GM18508 (cell line): ENCODE data around the gene RABL6.
"Not testable (repeated sequence)": the region's sequence is repeated elsewhere in the genome, so short reads cannot be mapped to it uniquely, and the experiment has no call there.

Experiments used
- ATAC-seq: cut with Tn5 transposase; IDR thresholded peaks from one replicate; pipeline ENCODE4 v1.9.1; 2021; ENCODE audit warnings: moderate number of reproducible peaks; ENCODE audit not compliant: insufficient read depth, unreplicated experiment

RABL6 gene

DNA sequence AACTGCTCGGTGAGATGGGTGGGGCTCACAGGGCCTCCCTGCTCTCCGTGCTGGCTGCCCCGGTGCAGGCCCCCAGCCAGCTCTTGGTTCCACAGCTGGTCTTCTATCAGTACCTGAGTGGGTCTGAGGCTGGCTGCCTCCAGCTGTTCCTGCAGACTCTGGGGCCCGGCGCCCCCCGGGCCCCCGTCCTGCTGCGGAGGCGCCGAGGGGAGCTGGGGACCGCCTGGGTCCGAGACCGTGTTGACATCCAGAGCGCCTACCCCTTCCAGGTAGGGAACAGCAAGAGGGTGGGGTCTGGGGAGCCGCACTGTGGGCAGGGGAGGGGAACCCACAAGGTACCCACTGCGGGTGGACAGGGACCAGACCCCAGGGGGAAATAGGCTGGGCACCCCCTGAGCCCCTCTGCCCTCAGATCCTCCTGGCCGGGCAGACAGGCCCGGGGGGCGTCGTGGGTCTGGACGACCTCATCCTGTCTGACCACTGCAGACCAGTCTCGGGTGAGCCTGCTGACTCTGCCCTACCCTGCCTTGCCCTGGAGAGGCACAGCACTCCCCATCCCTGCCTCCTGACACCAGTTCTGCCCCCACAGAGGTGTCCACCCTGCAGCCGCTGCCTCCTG is 47.2 kb downstream of the RABL6 start:
- ATAC-seq = no peak

DNA sequence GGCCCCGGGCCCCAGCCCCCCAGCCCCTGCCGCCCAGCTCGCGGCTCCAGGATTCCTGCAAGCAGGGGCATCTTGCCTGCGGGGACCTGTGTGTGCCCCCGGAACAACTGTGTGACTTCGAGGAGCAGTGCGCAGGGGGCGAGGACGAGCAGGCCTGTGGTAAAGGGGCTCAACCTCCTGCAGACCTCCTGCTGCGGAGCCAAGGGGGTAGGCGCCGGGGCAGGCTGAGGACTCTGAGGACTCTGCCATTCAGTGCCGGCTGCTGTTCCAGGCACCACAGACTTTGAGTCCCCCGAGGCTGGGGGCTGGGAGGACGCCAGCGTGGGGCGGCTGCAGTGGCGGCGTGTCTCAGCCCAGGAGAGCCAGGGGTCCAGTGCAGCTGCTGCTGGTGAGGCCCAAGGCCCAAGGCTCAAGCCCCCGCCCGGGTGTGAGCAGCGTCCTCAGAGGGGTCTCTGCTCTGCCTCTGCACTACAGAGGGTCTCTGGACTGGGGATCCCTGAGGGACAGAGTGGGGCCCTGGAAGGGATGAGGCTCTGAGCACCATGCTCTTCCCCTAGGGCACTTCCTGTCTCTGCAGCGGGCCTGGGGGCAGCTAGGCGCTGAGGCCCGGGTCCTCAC is 47.8 kb downstream of the RABL6 start:
- ATAC-seq = no peak

DNA sequence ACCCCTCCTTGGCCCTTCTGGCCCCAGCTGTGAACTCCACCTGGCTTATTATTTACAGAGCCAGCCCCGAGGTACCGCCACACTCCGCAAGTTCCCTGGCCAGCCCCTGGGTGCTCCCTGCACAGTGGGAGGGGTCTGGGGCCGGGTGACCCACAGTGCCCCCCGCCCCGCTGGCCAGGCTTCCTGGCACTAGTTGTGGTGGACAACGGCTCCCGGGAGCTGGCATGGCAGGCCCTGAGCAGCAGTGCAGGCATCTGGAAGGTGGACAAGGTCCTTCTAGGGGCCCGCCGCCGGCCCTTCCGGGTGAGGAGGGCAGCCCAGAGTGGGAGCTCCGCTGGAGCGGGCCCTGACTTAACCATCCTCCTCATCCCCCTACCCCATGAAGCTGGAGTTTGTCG is 48.3 kb downstream of the RABL6 start:
- no peak for ATAC-seq

DNA sequence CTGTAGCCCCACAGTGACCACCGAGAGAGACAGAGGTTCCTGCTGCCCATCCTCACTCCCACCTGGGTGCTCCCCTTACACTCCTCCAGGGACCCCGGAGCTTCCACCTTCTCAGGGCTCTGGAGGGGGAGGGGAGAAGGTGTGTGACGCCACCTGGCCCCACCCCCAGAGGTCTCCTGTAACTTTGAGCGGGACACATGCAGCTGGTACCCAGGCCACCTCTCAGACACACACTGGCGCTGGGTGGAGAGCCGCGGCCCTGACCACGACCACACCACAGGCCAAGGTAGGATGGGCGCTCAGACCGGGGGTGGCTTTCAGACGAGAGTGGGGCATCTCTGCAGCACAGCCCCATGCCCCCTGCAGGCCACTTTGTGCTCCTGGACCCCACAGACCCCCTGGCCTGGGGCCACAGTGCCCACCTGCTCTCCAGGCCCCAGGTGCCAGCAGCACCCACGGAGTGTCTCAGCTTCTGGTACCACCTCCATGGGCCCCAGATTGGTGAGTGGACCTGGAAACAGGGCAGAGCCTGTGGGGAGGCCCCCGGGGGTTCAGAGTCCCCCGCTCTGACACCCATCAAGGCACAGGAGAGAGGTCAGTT is 48.9 kb downstream of the RABL6 start:
- no peak for ATAC-seq

DNA sequence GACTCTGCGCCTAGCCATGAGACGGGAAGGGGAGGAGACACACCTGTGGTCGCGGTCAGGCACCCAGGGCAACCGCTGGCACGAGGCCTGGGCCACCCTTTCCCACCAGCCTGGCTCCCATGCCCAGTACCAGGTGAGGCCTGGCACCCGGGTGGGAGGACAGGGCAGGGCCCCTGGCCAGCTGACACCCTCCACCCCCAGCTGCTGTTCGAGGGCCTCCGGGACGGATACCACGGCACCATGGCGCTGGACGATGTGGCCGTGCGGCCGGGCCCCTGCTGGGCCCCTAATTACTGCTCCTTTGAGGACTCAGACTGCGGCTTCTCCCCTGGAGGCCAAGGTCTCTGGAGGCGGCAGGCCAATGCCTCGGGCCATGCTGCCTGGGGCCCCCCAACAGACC is 49.4 kb downstream of the RABL6 start:
- ATAC-seq = no peak

DNA sequence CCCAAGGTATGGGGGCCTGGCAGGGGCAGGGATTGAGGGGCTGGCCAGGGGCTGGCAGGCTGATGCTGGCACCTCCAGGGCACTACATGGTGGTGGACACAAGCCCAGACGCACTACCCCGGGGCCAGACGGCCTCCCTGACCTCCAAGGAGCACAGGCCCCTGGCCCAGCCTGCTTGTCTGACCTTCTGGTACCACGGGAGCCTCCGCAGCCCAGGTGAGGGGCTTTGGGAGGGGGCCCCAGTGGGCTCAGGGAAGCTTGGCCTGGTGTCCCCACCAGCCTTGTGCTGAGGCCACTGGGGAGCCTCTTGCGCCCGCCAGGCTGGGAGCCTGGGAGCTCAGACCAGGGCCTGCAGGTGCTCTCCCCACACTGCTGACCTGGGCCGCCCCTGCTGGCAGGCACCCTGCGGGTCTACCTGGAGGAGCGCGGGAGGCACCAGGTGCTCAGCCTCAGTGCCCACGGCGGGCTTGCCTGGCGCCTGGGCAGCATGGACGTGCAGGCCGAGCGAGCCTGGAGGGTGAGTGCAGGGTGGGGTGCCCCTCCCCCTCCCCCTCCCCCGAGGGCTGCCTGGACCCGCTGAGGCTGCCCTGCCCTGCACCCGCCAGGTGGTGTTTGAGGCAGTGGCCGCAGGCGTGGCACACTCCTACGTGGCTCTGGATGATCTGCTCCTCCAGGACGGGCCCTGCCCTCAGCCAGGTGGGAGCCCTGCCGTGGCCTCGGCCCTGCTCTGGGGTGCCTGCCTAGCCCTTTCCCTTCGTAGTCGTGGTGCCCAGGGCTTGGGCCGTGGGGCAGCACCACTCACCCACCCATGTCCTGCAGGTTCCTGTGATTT is 50.0 kb downstream of the RABL6 start:
- no peak for ATAC-seq

DNA sequence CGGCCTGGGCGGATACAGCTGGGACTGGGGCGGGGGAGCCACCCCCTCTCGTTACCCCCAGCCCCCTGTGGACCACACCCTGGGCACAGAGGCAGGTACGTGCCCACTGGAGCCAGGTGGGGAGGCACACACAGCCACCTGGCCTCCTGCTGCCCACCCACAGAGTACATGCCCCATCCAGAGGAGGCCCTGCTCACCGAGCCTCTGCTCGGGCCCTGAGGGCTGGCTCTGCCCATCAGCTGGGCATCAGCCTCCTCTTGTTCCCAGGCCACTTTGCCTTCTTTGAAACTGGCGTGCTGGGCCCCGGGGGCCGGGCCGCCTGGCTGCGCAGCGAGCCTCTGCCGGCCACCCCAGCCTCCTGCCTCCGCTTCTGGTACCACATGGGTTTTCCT is 50.7 kb downstream of the RABL6 start:
- ATAC-seq = no peak

DNA sequence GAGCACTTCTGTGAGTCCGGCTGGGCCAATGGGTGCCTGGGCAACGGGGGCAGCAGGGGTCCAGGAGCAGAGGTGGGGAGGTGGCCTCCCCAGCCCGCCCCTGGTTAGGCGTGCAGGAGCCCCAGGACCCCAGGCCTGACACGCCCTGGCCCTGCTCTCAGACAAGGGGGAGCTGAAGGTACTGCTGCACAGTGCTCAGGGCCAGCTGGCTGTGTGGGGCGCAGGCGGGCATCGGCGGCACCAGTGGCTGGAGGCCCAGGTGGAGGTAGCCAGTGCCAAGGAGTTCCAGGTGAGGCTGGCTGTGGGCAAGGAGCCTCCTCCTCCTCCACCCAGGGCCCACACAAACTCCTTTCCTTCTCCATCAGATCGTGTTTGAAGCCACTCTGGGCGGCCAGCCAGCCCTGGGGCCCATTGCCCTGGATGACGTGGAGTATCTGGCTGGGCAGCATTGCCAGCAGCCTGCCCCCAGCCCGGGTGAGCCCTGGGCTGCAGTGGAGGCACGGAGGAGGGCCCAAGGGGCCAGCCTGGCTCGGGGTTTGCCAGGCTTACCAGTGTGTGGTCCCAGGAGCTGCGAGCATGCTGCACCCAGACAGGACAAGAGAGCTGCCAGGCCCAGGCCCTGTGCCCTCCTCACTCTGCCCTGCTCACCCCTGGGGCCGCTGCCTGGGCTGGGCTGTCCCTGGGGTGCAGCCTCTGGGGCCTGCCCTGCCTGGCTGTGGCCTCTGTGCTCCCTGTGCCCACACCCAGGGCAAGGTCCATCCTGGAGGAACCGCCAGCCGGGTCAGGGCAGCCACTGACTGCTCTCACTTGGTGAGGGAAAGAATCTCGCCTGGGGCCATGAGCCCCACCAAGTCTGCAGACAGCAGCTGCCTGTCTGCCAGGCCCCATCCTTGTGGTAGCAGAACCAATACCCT is 51.4 kb downstream of the RABL6 start:
- ATAC-seq = no peak

DNA sequence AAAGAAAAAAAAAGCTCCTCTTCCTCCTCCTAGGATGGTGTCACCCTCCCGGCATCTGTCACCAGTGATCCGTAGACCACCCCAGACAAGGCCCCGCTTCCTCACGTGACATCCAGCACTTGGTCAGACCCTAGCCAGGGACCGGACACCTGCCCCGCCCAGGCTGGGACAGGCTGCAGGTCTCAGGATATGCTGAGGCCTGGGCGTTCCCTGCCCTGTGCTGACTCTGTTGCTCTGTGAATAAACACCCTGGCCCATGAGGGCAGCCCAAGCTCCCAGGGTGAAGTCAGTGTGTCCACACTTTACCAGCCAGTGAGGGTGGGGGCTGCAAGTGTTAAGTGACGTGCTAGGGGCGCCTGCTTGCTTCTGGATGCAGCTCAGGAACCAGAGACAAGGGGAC is 52.8 kb downstream of the RABL6 start:
- ATAC-seq = no peak

DNA sequence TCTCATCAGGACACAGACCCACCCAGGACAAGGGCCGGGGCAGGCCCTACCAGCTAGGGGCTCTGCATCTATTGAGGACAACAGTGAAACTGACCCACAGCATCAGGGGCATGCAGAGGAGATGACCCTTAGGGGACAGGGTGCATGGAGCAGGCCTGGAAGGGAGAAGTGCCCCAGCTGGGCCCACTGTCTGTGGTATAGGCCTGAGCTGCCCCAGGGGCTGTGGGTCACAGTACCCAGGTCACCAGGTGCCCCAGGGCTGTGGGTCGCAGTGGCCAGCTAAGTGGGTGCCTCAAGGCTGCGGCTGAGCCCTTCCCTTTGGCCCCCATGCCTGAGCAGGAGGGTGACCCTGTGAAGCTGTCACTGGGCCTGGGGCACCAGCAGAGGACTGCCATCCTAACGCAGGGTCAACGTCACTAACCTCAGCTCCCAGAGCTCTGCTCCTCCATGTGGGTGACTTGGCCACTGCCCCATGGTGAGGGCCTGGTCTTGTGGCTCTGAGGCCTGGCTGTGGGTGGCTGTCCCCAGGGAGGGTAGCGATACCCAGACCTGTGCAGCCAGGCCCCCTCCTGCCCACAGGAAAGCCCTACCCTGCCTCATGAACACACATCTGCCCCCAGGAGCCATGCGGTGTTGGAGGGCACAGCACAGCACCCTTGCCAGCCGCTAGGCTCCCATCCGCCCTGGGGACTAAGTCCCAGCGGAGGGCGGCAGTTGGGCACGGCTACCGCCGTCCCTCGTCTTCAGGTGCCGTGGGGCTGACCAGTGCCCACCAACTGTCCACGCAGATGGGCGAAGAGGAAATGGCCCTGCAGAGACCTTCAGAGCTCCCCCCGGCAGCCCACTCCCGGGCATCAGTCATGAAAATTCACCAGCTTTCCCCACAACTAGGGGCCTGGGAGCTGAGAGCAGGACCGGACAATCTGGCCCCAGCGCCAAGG is 53.5 kb downstream of the RABL6 start:
- ATAC-seq = no peak

DNA sequence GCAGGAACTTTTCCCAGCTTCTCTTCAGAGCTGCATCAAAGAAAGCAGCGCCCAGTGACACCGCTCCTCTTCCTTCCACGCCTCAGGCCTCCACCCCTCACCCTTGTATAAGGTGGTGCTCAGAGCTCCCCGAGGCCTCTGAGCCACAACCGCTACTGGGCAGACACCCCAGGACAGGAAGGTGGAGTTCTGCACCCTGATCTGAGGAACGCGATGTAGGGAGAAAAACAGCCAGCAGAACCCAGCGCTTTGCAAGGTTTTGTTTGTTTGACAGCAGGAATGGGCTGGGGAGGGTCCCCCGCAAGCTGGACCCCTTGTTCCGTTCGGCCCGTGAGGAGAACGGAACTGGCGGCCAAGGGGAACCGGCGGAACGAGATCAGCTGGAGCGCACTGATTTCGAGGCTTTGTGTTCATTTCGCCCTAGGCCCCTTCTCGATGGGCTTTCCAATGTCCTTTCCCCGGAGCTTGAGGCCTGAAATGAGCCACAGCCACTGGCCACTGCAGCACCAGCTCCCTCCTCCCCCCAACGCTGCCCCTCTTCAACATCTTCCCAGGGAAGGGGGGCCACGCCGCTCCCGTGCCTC is 54.2 kb downstream of the RABL6 start:
- no peak for ATAC-seq

DNA sequence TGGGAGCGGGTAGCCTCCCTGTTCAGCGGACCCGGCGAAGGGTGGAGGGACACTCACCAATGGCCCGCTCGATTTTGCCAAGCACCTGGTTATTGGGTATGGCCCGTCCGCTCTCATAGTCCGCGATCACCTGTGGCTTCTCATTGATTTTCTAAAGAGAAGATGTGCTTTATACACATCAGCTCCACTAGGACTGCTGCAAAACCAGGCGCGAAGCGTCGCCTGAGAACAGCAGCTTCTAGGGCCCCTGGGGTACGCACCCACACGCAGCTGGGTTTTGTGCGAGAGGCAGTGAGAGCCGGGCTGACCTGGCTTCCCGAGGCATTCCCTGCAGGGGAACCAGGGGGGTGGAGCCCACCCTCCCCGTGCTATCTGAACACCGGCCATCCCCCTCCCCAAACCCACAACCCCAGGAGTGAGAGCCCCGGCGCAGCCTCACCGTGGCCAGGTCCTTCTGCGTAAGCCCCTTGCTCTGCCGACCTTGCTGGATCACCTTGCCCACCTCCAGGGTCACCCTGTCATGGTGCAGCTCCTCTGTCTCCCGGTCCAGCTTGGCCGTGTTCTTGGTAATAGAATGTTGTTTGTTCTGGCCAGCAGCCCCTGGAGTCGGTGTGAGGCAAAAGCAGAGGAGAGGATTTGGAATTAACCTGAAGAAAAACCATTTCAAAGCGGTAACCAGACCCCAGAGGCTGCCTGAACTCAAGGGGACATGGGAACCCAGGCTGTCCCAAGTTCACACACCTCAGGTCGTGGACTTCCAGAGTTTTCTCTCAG is 55.3 kb downstream of the RABL6 start:
- ATAC-seq = no peak

DNA sequence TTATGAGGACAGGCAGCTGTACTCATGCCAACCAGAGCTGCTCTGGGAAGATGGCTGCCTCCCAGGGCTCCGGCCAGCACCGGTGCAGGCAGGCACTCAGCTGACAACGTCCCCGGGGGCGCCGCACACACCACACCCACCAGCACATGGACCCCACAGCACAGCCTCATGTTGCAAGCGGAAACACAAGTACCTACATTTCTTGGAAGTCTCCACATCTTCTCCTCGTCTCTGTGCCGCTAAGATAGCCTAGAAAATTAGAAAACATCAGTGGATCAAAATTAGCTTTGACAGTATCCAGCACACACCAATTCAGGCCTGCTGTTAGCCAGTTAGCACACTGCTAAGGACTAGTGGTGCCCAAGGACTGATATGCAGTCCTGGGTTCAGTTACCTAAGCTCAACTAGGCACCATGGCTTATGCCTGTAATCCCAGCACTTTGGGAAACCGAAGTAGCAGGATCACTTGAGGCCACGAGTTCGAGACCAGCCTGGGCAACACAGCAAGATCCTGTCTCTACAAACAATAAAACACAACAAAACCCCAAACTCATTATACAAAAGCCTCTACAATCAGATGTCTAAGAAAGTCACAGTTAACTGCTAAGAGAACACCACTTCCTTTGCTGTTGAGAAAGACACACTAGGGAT is 56.0 kb downstream of the RABL6 start:
- ATAC-seq = no peak

DNA sequence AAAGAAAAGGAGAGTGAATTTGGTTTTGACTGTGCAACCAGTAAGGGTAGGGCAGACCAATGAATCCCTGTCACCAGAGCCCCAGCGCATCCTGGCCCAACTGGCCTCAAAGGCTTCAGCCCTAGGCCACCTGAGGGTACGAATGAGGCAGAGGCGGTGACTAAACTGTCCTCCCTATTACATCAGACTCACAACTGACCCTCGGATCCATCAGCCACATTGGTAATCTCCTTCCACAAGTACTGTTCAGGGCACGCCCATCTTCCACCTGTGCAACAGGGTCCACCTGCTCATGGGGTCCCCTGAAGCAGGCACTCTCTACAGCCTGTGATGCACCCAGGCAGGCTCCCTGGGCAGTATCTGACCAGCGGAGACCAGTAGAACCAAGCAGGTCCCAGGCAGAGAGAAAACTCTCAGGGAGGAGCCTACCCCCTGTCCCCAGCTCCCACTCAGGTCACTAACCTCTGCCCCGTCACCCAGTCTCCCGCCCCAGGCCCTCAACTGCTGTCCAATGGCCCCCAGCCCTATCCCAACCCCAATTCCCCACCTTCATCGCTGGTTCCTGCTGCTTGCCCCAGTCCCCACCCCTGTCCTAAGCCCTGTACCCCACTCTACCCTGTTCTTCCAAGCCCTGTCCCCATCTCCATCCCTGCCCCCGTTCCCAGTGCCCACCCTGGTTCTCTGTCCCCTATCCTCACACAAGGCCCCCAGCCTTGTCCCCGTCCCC is 57.5 kb downstream of the RABL6 start:
- ATAC-seq = no peak

DNA sequence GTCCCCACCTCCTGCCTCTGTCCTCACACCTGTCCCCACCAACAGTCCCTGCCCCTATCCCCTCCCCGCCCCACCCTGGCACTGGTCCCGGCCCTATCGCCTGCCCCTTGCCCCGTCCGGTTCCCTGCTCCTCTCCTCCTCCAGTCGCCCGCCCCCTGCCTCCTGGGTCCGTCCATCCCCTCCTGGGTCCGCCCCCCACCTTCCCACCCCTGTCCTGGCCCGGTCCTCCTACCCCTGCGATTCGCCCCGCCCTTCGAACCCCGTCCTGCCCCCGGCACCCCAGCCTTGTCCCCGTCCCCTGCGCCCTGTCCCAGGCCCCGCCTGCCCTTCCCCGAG is 58.0 kb downstream of the RABL6 start:
- no peak for ATAC-seq

DNA sequence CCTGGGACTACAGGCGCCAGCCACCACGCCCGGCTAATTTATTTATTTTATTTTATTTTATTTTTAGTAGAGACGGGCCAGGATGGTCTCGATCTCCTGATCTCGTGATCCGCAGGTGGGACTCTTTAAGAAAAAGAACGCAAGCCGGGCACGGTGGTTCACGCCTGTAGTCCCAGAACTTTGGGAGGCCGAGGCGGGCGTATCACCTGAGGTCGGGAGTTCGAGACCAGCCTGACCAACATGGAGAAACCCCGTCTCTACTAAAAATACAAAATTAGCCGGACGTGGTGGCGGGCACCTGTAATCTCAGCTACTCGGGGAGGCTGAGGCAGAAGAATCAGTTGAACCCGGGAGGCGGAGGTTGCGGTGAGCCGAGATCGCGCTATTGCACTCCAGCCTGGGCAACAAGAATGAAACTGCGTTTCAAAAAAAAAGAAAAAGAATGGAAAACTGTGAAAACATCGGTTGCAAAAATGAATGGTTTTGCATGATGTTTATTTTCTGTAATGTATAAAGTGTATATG is 59.2 kb downstream of the RABL6 start:
- not testable (repeated sequence) for ATAC-seq

DNA sequence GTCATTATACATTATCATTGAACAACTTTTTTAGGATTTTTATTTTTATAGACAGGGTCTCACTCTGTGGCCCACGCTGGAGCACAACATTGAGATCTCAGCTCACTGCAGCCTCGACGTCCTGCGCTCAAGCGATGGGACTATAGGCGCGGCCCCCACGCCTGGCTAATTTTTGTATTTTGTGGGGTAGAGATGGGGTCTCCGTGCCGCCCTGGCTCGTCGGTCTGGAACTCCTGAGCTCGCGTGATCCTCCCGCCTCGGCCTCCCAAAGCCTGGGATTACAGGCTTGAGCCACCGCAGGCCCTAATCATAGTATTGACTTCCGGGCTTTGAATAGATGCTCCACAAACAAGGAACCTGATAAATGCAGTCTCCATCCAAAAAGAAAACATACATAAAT is 59.7 kb downstream of the RABL6 start:
- ATAC-seq = no peak
